ENCODE measurements around the gene GPC1.

GPC1 gene

DNA sequence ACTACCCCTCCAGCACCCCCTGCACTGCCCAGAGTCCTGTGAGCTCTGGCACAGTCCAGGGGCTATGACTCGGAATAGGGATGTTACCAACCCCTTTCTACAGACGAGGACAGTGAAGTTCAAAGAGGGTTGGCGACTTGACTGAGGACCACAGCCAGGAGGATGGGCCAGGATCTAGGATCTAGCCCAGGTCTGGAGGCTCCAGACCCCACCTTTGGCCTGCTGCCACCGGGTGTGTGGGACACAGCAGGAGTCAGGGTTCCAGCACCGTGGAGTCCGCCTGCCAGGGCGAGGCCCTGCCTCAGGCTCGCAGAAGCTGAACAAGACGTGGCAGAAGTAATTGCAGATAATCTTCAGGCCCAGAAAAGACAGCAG lies 37.9 kb upstream of the GPC1 start:
- DNase-seq: no peak

DNA sequence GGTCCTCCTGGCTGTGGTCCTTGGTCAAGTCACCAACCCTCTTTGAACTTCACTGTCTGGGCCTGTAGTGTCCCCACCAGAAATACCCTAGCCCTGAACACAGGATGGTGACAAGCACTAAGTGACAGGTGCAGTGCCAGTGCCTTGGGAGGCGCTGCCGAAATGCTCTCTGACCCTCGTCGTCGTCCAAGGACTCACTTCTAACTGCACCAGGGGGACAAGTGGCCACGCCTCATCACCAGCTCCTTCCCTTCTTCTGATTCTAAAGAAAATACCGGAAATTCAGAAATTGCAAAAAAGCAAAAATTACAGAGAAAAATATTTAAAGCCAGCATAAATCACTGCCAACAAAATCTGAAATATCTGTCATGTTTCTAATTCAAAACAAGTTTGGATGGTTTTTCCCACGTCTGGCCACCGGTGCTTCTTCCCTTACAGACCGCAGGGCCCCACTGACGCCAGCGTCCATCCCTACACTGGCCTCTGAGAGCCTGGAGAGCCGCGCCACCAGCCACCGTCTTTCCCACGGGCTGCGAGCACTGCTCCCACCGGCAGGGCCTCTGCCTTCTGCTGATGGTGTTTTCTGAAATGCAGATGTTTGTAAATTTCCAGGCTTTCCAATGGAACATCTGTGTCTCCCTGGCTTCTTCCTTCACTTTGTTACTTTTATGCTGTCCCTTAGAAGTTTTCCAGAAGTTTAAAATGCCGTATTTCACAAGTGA lies 37.4 kb upstream of the GPC1 start:
- DNase-seq: no peak

DNA sequence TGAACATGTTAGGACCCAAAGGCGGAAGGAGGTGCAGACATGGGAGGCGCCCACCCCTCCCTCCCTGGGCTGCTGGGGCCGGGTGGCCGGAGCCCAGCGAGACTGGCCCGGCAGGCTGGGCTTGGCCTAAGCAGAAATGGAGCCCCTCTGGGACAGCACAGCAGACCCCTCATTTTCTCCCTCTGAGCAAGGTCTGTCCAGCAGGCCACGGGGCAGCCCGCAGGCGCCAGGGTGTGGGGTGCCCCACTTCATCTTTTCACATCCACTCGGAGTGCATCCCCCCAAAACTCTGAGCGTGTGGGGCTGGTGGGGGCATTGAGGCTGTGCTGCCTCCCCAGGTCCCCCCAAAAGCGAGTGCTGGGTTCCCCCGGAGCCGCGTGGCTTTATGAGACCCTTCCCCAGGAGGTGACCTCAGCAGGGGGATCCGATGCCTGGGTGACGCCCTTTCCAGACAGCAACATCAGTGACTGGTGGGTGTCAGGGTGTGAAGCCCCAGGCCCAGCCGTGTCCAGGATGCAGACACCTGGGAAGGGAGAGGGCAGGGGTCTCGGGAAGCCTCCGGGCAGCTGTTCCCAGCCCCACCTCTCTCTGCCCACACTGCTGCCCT lies 36.7 kb upstream of the GPC1 start:
- no peak for DNase-seq

DNA sequence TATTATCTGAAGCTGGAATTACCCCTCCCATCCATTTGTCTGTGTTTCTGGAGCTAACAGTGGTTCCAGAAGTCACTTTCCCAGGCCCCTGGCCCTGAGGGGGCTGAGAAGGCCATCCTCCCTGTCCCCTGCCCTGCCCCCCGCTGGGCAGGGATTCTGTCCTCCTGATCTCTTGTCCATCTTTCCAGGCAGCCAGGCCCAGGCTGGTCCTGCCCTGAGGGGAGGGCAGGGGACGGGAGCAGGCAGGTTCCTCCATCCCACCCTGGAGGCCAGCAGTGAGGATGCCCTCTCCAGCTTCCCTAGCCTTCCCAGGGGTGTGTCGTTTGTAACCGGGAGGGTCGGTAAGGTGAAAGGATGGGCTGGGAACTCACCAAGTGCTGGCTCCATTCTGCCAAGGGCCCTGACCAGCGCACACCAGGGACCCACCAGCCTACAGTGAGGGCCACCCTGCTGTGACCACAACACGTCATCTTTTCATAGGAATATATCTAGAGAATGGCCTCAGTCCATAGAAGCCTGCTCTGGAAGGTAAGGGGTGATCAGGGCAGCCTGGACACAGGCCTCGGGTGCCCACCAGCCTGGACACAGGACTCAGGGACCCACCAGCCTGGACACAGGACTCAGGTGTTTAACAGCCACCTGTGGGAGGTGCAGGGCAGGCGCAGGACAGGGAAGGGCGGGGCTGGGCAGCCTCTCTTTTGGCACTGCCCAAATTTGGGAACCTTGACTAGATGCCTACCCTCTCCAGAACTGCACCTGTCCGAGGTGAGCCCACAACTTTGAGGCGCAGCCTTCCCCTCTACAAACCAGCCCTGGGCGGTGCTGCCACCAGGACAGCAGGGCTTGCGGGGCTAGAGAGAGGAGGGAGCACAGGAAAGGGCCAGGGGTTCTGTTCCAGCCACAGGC lies 35.8 kb upstream of the GPC1 start:
- DNase-seq: no peak

DNA sequence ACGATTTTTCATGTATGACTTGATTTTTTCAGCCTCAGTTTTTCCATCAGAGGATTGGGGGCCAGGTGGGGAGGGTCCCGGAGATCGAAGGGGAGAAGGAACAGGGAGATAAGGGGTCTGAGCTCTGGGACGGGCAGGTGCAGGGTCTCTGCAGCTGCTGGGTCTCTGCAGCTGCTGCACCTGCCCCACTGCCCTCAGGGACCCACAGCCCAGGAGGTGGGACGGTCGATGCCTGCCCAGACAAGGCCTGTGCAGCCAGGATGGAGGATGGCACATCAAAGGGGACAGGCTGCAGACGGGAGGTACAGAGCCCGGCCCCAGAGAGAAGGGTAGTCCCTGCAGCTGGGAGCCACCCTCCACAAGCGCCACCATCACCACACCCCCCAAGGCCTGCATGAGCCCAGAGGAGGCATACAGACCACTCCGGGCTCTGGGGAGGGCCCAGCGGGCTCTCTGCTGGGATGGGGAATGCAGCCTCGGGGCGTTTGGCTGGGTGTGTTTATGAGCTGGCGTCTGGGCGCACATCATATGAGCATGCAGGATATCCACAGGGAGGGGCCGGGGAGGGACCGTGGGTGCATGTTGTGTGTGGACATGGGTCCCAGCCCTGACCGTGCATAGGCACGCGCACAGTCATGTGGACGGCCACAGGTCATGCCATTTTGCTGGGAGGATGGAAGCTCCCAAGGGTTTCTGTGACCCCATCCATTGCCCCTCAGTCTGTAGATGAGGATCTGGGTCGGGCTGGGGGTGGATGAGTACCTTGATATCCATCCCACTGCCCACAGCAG lies 34.9 kb upstream of the GPC1 start:
- no peak for DNase-seq

DNA sequence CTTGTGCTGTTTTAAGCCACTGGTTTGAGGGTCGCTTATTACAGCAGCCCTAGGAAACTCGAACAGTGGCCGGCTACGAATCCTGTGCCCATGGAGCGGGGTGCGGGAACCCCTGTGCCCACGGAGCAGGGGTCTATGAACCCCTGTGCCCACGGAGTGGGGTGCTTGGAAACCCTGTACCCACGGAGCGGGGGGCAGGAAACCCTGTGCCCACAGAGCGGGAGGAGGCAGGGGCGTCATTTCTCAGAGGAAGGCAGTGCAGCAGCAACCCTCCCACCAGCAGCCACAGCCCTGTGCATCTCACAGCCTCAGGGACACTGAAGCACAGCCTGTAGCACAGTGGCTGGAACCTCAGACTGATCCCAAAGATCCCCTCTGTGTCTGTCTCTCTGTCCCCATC lies 34.2 kb upstream of the GPC1 start:
- no peak for DNase-seq

DNA sequence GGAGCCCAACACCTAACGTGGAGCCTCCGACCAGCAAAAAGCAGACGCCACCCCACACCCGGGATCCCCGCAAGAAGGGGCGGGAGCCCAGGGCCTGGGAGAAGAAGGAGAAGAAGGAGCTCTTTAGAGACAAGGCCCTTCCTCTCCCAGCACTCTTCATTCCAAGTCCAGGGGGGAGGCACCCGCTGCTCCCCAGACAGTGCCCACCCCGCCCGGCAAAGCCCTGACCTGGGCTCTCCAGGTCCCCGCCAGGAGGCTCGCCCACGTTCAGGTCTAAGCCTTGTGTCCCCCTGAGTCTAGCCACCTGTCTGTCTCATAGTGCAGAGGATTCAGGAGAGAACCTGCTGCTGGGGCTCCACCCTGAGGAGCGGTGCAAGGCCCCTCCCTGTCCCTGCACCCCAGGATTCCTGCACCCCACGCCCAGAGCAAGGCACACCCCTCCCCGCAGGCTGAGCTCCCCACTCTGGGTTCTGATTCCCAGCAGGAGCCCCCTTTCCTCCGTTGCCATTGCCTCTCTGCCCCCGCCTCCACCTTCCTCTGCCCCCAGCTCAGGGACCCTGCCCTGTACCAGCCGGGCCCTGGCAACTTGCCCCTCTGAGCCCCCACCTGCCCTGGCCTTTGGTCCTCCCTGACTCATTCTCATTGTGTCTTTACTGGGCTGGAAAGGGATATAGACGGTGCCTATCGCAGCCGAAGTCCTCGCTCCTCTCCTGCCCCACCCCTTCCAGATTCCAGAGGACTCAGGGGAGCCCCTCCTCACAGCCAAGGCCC lies 33.5 kb upstream of the GPC1 start:
- DNase-seq: no peak

DNA sequence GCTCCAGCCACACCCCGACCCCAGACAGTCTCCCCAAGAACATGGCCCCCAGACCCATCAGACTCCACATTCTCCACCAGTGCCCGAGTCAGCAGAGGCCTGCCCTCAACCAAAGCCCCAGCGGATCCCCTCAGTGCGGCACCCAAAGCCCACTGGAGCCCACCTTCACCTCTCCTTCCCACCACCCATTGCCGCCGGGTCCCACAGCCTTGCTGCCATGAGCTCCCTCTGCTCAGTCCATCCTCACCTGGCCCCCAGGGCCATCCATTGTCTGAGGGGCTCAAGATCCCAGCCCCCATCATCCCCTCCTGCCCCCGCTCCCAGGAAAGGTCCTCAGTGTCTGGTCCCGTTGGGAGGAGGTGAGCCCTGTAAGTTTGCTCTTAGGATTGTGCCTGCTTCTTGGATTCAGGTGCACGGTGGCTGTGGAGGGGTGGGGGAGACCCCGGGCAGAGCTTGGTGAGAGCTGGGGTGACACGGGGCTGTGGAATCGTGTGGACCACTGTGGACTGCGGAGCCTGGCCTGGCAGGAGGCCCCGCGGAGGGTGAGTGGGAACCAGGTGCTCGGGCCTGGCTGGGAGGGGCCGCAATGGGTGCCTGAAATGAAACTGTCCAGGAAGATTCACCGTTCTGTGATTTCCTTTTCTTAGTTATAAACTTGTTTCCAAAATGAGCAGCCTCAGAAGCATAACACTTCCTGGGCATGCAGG lies 32.7 kb upstream of the GPC1 start:
- no peak for DNase-seq

DNA sequence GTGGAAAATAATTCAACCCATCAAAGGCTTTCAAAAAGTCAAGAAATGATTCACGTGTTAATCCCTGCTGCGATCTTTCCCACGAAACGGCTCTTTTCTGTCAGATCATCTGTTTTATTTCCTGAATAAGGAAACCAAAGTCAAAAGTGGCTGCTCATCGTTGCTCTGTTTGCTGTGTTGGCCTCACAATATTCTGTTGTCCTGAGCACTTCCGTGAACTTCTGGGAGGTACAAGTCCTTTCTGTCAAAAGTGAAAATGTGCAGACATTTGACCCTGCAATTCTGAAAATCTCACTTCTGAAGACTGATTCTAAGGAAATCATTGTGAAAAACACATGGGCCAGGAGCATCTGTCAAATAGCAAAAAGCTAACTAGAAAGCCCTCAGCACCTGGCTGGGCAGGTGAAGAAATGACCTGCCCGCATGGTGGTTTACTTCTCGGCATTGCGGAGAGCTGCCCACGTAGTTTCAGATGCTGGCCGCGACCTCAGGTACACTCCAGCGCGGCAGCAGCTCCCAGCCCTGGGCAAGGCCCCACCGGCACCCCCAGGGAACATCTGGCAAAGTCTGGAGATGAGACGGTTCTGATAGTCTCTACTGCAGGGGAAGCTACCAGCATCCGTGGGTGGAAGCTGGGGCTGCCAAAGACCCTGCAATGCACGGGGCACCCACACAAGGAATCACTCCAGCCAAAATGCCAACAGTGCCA lies 31.9 kb upstream of the GPC1 start:
- DNase-seq: no peak

DNA sequence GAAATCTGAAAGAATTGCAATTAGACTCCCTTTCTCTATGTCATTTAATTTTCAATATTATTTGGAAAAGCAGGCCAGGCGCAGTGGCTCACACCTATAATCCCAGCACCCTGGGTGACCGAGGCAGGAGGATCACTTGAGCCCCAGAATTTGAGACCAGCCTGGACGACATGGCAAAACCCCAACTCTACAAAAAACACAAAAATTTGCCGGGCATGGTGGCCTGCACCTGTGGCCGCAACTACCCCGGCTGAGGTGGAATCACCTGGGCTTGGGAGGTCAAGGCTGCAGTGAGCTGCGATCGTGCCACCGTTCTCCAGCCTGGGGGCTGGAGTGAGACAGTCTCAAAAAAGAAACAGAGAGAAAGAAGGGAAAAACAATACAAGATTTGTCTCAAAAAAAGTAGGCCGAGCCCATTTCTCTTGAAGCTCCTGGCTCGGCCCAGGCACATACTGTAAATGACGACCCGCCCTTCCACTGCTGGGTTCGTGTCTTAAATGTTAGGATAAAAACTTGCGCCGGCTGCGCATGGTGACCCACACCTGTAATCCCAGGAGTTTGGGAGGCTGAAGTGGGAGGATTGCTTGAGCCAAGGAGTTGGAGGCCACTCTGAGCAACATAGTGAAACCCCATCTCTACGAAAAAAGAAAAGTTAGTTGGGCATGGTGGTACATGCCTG lies 31.1 kb upstream of the GPC1 start:
- no peak for DNase-seq

DNA sequence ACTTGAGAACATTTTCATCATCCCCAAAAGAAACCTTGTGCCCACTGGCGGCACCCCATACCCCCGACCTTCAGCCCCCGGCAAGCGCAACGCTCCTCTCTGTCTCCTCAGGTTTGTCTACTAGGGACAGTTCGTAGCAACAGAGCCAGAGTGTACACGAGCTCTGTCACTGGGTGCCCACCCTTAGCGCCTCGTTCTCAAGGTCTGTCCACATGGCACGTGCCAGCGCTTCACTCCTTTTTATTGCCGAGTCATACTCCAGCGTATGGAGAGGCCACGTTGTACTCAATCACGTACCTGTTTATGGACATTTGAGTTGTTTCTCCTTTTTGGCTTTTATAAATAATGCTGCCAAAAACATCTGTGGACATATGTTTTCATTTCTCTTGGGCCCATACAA lies 30.3 kb upstream of the GPC1 start:
- no peak for DNase-seq

DNA sequence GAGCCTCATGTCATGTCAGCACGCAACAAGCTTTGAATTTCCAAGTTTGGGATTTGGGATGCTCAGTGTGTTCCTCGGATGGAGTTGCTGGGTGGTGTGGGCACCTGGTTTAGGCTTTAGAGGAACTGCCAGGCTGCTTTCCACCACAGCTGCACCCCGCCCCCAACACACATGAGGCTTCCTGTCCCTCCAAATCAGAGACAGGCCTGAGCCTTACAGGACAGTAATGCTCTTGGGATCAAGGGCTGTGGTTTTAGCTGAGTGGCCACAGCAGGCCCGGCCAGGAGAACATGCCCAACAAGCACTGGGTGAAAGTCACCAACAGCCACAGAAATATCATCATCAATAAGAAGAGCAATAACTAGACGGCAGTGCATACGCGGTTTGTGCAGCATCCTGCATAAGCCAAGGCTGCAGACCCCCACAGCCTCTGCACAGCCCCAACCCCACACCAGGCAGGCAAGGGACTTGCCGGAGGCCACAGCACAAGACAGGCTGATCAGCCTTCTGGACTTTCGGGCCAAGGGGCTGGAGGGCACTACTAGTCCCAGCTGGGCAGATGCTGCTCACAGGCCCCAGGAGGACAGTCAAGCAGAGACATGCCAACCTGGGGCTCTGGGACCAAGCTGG lies 29.7 kb upstream of the GPC1 start:
- DNase-seq: no peak

DNA sequence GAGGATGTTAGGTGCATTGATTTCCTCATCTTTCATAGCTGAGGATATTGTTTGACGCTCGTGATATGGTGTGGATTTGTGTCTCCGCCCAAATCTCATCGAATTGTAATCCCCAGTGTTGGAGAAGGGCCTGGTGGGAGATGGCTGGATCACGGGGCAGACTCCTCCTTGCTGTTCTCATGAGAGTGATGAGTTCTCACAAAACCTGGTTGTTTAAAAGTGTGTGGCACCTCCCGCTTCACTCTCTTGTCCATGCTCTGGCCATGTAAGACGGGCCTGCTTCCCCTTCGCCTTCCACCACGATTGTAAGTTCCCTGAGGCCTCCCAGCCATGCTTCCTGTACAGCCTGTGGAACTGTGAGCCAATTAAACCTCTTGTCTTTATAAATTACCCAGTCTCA lies 28.4 kb upstream of the GPC1 start:
- no peak for DNase-seq

DNA sequence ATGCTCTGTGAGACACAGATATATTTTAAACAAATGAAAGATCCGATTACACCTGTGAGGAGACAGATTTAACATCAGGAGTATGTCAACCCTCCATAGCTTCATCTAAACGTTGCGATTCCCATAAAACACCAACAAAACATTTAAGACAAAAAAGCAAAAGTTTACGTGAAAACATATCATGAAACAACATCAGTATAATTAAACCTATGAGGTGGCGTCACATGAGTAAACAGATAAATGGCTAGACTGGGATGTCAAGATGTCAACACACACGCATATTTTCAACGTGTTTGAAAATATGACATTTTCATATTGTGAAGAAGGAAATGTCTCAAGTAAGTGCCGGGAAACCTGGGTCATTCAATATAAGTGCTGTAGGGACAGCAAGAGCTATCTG lies 25.5 kb upstream of the GPC1 start:
- no peak for DNase-seq

DNA sequence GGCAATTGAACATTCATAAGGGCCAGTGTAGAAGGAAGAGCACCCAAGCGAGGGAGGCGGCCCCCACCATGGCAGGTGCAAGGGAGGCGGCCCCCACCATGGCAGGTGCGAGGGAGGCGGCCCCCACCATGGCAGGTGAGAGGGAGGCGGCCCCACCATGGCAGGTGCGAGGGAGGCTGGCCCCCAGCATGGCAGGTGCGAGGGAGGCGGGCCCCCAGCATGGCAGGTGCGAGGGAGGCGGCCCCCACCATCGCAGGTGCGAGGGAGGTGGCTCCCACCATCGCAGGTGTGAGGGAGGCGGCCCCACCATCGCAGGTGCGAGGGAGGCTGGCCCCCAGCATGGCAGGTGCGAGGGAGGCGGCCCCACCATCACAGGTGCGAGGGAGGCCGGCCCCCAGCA lies 24.7 kb upstream of the GPC1 start:
- DNase-seq: no peak

DNA sequence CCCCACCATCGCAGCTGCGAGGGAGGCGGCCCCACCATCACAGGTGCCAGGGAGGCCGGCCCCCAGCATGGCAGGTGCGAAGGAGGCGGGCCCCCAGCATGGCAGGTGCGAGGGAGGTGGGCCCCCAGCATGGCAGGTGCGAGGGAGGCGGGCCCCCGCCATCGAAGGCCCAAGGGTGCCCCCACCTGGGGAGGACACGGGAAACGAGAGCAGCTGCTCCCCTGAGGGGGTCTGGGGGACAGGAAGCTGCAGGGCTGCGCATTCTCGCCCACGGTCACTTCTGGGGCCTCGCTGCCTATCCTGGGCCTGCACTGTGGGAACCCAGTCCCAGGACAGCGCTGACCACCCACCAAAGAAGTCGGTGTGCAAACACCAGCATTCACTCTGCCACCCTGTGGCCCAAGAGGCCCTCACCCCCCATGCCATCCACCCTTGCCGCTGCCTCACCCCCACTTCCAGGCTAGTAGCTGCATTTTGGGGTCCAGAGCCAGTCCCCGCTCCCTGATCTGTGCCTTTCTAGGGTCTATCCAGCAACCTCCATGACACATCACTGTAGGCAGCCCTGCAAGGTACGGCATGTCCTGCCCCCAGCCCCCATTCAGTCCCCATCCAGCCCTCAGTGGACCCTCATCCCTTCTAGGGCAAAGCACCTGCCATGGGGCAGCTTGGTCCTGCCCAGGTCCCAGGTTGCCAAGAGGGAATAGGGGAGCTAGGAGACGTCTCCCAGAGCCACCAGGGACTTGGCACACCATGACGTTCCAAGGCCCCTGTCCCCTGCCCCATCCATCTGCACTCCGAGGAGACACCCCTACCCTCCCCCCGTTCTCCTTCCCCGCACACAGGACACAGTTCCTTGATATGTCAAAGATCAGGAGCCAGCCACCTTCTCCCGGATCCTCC lies 24.0 kb upstream of the GPC1 start:
- DNase-seq: no peak

DNA sequence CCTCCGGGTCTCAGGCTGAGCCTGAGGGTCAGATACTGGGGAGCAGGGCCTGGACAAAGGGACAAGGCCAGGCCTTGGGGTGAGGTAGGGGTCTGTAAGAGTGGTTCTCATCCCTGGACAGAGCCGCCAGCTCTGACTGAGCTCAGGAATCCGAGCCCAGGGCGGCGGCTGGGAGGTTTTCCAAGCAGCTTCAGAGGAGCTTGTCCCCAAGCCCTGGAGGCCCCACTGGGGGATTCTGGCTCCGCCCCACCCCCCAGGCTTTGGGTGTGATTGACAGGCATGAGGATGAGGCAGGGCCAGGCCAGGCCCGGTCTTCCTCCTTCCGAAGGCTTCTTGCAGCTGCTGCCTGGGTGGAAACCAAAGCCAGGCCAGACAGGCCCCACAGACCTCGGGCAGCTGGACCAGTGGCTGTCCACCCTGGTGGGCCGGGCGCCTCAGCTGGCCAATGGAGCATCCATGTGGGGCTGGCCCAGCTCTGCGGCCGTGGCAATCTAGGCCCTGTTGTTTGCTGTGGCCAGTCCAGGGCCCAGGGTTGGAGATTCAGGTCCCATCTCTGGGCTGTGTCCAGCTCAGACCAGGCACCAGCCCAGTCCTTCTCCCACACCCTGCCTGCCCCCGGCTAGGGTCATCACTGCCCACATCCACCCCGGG lies 23.1 kb upstream of the GPC1 start:
- no peak for DNase-seq
